Left lobe of liver (tissue), 2 donors: Measurements from ENCODE around the gene HYAL4. TPM values are rescaled to one million over a fixed set of nuclear protein-coding genes. Genes with fewer than 3 reads are reported as not detected.
"Not testable (repeated sequence)": the region's sequence is repeated elsewhere in the genome, so short reads cannot be mapped to it uniquely, and the experiment has no call there.

Experiments
- ATAC-seq: fragments of 200-7000 bp; cut with Tn5 transposase; one replicate; pipeline ENCODE4 v1.9.1; 2020; ENCODE audit warnings: mild to moderate bottlenecking, moderate library complexity
- DNase-seq: peaks from one replicate; pipeline ENCODE4 v3.0.0-alpha.2; 2020; ENCODE audit warnings: low spot score
- total RNA-seq: library from RNA; stranded (reverse); gene quantifications from one replicate; pipeline ENCODE4 v1.2.1, GENCODE V29; 2021
- donor health status: DM: no; HTN: no; CAD: no; lungs with moderate emphysema.
- donor health status: DM: no; HTN: yes; CAD: no.

The HYAL4 gene, protein sequence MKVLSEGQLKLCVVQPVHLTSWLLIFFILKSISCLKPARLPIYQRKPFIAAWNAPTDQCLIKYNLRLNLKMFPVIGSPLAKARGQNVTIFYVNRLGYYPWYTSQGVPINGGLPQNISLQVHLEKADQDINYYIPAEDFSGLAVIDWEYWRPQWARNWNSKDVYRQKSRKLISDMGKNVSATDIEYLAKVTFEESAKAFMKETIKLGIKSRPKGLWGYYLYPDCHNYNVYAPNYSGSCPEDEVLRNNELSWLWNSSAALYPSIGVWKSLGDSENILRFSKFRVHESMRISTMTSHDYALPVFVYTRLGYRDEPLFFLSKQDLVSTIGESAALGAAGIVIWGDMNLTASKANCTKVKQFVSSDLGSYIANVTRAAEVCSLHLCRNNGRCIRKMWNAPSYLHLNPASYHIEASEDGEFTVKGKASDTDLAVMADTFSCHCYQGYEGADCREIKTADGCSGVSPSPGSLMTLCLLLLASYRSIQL
- total RNA-seq = not detected

DNA sequence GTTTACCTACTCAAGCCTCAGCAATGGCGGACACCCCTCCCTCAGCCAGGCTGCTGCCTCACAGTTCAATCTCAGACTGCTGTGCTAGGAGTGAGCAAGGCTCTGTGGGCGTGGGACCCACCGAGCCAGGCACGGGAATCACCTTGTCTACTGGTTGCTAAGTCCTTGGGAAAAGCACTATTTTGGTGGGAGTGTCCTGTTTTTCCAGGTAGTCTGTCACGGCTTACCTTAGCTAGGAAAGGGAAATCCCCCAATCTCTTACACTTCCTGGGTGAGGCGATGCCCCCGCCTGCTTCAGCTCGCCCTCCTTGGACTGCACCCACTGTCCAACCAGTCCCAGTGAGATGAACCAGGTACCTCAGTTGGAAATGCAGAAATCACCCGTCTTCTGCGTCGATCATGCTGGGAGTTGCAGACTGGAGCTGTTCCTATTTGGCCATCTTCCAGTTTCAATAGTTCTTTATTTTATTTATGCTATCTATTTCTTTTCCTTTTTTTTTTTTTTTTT lies at the start of gene HYAL4:
Gene HYAL4, plus strand, starts transcription at position 458 of the 508 bp plus-strand sequence. CDS start 23,105 bp downstream, outside the sequence.
- ATAC-seq (peak; percentile 23), DNase-seq (no peak)

DNA sequence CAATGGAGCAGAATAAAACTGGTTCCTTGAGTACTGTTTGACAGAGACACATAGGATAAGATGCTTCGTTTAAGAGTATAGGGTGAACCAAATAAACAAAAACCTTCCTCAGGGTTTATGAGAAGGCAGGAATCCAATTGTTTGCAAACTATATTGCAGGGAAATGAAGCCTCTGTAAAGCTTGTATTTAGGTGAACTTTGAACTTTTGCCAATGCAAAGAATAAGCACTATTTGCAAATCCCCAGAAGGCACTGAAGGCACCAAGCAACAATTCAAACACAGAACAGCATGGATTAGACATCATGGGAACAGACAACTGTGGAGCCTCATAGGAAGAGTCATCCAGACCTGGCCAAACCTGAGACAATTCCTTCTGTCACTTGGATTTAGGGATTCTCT lies 49.1 kb upstream of the HYAL4 start:
- DNase-seq (no peak), ATAC-seq (no peak)

DNA sequence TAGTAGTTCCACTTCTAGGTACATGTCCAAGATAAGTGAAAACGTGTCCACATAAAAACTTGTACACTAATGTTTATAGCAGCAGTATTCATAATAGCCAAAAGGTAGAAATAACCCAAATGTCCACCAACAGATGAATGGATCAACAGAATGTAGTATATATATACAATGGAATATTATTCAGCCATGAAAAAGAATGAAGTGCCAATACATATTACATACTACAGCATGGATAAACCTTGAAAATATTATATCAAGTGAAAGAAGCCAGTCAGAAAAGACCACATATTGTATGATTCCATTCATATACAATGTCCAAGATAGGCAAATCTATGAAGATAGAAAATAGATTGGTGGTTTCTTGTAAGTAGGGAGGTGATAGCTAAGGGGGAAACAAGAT lies 48.4 kb upstream of the HYAL4 start:
- DNase-seq = no peak
- ATAC-seq = no peak

DNA sequence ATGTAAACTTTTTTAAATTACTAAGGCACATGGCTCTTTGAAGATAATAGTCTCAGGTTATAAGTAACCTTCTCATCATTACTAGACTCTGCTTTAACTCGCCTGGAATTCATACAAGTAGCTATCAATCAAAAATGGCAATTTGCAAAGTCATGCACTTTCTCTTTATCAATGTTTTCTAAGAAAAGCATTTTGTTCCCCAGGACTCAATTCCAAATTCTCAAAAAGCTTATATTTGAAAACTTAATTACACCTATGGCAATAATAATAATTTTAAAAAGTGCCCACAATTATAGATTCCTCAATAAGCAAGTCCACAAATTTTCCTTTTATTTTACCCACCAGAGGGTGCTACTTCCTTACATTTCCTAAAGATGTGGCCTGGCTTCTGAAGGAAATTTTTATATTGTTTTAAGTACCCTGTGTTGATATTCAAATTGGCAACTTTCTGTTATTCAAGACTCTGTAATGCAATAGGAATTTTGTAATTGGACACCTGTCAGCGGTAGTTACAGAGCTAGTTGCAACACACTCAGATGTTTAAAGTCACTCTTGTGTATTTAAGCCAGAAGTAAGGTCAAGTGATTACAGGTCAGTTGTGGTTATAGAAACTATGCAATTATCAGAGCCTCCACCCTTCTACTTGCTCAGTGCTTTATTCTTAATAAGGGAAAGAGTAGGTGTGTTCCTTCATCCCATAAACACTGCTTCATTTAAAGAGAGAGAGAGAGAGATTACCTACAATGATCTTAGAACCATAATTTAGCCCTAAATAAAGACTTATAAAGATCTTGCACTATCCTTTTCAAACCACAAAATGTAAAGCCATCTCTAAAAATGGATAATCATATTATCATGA lies 47.1 kb upstream of the HYAL4 start:
- DNase-seq = no peak
- ATAC-seq = peak; percentile 88

DNA sequence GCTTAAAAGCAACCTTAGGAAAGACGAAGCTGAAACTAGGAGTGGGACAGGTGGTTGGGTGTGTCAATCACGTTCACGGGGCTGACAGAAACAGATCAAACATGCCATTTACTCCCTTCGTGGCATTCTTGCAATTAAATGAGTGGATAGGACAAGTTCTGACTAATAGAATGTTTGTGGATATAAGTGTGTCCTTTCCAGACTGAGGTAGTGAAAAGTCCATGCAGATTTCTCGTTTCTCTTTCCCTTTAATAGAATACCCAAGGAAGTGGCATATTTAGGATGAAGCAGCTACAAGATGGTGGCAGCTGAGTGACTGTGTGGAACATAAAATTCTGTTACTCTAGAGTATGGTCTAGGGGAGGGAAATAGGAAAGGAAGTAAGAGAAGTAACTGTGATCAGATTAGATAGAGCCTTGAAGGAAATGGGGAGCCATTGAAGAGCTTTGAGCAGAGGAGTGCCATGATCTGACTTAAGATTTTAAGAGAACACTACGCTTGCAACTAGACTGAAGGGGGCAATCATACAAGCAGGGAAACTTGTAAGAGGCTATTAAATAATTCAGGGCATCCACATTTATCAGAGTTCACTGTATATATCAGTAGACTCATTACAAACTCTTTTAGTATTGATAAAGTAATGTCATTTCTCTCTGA lies 46.3 kb upstream of the HYAL4 start:
- DNase-seq (no peak), ATAC-seq (no peak)

DNA sequence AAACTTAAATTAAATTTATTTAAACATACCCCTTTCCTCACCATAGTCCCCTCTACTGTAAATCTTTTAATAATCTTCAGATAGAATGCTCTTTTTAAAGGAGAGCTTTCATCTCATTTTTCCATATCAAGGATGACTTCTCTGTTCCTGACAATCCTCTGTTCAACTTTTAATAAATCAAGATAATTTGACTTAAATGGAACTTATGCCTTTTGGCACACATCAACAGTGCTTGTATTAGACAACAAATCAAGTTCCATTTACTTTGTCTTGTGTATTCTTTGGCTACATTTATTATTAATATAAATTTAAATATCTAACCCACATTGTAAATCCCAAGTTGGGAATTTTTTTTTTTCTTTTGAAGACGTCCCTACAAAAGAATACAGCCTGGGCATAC lies 42.7 kb upstream of the HYAL4 start:
- no peak for DNase-seq
- ATAC-seq = no peak

DNA sequence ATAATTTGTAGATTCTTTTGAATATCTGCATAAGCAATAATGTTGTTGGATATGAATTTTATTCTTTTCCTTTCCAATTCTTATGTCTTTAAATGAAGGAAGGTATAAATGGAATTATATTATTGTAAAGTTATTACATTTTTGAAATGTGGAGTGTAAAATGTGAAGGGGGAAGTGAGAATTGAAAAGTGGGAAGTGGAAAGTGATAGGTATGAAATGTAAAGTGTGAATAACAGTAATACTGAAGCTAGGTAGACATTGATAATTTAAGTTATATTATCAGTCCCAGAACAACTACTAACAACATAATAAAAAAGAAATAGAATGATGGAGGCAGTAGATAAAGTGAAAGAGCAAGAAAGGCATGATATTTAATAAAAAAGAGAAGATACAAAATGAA lies 39.7 kb upstream of the HYAL4 start:
- no peak for ATAC-seq

DNA sequence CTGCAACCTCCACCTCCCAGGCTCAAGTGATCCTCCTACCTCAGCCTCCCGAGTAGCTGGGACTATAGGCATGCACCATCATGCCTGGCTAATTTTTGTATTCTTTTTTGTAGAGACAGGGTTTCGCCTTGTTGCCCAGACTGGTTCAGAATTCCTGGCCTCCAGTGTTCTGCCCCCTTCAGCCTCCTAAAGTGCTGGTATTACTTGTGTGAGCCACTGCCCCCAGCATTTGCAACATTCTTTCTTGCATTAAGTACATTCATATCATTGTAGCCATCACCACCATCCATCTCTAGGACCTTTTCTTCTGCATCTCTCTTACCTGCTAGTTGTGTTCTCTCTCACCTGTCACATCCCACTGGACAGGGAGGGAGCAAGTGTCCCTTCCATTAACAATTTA lies 35.5 kb upstream of the HYAL4 start:
- ATAC-seq (no peak), DNase-seq (no peak)

More for the DNA sequence above, 39.7 kb upstream of the HYAL4 start:
- no peak for DNase-seq

DNA sequence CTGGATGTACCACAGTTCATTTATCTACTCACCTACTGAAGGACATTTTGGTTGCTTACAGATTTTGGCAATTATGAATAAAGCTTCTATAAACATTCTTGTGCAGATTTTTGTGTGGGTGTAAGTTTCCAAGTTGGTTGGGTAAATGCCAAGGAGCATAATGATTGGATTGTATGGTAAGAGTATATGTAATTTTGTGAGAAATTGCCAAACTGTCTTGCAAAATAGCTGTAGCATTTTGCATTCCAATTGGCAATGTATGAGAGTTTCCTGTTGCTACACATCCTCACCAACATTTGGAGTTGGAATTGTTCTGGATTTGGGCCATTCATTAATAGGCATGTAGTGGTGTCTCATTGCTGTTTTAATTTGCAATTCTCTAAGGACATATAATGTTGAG lies 33.9 kb upstream of the HYAL4 start:
- ATAC-seq = no peak
- DNase-seq = no peak

DNA sequence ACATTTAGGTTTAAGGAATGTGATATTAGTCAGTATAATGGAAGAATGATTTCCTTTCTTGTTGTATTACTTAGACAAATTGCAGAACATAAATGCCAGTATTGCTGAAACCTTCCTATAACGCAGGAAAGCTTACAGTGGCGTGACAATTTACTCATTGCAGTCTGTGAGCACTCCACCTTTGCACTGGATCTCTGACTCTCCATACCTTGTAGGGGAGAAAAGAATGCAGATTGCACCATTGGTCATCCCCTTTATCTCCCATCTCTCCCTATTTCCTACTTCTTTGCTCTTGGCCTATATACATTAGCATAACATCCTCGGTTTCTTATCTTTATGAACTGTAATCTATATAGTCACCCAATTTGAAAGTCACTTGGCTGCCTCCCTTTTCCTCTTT lies 28.1 kb upstream of the HYAL4 start:
- DNase-seq = no peak
- no peak for ATAC-seq

DNA sequence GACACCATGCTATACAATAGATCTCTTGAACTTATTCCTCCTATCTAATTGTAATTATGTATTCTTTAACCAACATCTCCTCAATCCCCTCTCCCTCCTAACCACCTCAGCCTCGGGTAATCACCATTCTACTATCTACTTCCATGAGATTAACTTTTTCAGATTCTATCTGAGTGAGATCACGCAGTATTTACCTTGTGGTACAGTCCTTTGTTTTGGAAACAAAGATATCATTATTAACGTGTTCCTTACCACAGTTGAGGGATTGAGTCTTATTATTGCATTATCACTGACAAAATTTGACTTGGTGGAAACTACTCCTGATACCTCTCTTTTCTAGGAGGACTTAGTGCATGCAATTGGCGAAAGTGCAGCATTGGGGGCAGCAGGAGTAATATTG lies 26.0 kb upstream of the HYAL4 start:
- DNase-seq (no peak), ATAC-seq (no peak)

DNA sequence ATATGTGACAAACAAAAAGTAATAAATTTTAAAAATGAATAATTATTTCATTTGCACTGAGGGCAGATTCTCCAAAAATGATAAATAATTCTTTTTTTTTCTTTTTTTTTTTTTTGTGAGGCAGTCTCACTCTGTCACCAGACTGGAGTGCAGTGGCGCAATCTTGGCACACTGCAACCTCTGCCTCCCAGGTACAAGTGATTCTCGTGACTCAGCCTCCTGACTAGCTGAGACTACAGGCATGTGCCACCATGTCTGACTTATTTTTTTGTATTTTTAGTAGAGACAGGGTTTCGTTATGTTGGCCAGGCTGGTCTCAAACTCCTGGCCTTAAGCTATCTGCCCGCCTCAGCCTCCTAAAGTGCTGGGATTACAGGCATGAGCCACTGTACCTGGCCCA lies 25.2 kb upstream of the HYAL4 start:
- ATAC-seq, DNase-seq: not testable (repeated sequence)

DNA sequence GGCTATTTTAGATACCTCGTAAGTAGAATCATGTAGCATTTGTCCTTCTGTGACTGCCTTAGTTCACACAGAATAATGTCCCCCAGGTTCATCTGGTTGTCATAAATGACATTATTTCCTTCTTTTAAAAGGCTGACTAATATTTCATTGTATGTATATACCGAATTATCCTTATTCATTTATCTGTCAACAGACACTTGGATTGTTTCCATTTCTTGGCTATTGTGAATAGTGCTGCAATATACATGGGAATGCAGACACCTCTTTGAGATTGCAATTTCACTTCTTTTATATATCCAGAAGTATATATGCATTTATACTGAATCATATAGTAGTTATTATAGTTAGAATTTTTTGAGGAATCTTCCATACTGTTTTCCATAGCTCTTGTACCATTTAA lies 24.1 kb upstream of the HYAL4 start:
- DNase-seq = no peak
- no peak for ATAC-seq

DNA sequence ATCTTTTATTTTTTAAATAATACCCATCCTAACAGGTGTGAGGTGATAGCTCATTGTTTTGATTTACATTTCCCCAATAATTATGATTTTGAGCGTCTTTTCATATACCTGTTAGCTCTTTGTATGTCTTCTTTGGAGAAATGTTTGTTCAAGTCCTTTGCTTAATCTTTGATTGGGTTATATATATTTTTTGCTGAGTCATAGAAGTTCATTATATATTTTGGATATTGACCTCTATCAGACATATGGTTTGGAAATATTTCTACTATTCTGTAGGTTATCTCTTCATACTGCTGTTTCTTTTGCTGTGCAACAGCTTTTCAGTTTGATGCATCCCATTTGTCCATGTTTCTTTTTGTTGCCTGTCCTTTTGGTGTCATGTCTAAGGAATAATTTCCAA lies 23.6 kb upstream of the HYAL4 start:
- ATAC-seq = no peak
- DNase-seq = no peak

DNA sequence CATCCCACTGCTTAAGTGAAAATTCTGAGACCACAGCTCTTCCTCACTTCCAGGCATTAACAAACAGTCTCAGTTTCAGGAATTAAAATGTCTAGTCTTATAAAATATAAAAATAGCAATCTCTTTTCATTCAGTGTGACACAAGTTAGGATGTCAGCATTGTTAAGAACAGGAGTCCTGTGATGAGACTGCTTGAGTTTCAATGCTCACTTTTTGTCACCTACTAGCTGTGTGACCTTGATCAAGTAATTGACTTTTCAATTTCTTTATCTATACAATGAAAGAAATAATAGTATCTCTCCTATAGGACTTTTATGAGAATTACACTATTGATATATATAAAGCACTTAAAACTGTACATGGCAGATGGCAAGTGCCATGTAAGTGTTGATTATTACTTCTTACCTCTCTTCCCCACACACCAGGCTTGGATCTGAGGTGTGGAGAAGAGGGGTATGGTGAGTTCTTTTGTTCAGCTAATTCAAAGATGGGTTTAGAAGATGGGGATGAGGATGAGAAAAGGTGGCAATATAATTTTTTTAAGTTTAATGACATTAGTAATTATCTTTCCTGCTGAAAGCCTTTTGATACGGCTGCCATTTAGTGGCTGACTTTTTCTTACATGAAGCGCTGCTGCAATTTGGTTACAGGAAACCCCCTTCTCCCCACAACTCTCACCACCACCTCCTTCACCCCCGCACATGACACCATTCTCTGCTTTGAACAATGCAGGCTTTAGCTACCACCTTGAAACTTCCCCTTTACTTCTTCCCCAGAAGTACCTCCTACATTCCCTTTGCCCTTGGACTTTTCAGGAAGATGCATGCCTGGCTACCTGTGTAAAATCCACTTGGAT lies 20.8 kb upstream of the HYAL4 start:
- DNase-seq (no peak), ATAC-seq (no peak)

DNA sequence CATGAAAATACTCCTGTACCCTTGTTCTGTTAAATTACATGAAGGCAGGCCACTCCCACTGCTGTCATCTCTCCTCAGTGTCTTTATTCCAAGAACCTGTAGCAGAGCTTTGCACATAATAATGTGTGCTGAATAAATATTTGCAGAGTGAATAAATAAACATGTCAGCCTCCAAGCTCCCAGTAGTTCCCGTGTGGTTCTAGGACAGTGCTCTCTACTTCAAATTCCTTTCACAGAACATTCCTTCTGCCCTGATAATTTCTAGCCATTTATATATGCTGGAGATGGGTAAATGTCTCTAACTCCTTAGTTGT lies 20.3 kb upstream of the HYAL4 start:
- DNase-seq (no peak), ATAC-seq (peak; percentile 99)

DNA sequence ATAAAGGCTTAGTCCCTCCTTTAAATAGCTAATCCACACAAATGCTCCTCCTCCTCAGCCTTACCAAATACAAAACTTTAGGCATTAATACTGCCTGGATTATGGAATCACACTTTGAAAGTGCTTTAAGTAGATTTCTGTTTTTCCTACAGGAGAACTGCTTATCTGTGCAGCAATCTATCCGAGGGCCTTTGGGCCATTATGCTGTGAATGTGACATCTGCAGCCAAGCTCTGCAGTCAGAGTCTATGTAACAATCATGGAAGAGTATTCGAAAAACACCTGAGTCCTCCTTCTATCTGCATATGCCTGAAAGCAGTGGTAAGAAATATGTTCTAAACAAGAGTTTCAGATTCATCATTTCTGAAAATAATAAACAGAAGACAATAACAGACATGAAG lies 16.2 kb upstream of the HYAL4 start:
- no peak for DNase-seq

DNA sequence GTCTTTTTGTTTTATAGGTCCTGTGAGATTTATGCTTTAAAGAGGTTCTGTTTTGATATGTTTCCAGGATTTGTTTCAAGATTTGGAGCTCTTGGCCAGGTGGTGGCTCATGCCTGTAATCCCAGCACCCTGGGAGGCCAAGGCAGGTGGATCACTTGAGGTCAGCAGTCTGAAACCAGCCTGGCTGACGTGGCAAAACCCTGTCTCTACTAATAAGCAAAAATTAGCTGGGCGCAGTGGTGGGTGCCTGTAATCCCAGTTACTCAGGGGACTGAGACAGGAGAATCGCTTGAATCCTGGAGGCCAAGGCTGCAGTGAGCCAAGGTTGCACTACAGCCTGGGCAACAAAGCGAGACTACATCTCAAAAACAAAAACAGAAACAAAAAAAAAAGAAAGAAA lies 8.3 kb upstream of the HYAL4 start:
- no peak for DNase-seq
- no peak for ATAC-seq

More for the DNA sequence above, 16.2 kb upstream of the HYAL4 start:
- no peak for ATAC-seq

DNA sequence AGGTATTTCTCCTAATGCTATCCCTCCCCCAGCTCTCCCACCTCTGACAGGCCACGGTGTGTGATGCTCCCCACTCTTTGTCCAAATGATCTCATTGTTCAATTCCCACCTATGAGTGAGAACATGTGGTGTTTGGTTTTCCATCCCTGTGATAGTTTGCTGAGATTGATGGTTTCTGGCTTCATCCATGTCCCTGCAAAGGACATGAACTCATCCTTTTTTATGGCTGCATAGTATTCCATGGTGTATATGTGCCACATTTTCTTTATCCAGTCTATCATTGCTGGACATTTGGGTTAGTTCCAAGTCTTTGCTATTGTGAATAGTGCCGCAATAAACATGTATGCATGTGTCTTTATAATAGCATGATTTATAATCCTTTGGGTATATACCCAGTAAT lies 5.9 kb upstream of the HYAL4 start:
- ATAC-seq, DNase-seq: not testable (repeated sequence)

DNA sequence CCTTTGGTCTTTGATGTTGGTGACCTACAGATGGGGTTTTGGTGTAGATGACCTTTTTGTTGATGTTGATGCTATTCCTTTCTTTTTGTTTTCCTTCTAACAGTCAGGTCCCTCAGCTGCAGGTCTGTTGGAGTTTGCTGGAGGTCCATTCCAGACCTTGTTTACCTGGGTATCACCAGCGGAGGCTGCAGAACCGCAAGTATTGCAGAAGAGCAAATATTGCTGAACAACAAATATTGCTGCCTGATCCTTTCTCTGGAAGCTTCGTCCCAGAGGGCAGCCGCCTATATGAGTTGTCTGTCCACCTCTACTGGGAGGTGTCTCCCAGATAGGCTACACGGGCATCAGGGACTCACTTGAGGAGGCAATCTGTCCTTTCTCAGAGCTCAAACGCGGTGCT lies 827 bp upstream of the HYAL4 start:
- DNase-seq = not testable (repeated sequence)
- peak; percentile 76 for ATAC-seq
